Thoracic aorta (tissue), 2 donors: Measurements from ENCODE around the gene MON2. TPM values are rescaled to one million over a fixed set of nuclear protein-coding genes. Genes with fewer than 3 reads are reported as not detected.
"Not testable (repeated sequence)": the region's sequence is repeated elsewhere in the genome, so short reads cannot be mapped to it uniquely, and the experiment has no call there.

ENCODE experiments used
- ATAC-seq: fragments of 150-250 bp; one replicate; pipeline ENCODE4 v1.8.0; 2017; ENCODE audit warnings: low read depth; ENCODE audit not compliant: insufficient number of reproducible peaks, low FRiP score
- DNase-seq: peaks from one replicate; pipeline ENCODE4 v3.0.0-alpha.2; 2020; ENCODE audit warnings: low spot score
- H3K27ac ChIP-seq, 2 donors: fragments of 200-600 bp; sonication (generic); 1 replicate in 1 of 2; 2 replicates in 1 of 2; pipeline ENCODE4 v1.5.1; 2016; ENCODE audit warnings: mild to moderate bottlenecking in 2 of 2, moderate library complexity in 2 of 2
- H3K27me3 ChIP-seq: fragments of 200-600 bp; sonication (generic); replicated peaks from 2 replicates; pipeline ENCODE4 v1.6.0; 2016; ENCODE audit warnings: mild to moderate bottlenecking; ENCODE audit not compliant: insufficient read depth
- H3K36me3 ChIP-seq: fragments of 200-600 bp; sonication (generic); one replicate; pipeline ENCODE4 v1.5.1; 2016
- H3K4me1 ChIP-seq, 2 donors: fragments of 200-600 bp; sonication (generic); 1 replicate in 1 of 2; 2 replicates in 1 of 2; pipeline versions ENCODE4 v1.5.1 to v1.6.0; 2016; ENCODE audit warnings: low read depth in 2 of 2, mild to moderate bottlenecking in 1 of 2; ENCODE audit not compliant: control insufficient read depth in 1 of 2
- H3K4me3 ChIP-seq: fragments of 200-600 bp; sonication (generic); 2 replicates; pipeline ENCODE4 v1.5.1; 2016; ENCODE audit warnings: mild to moderate bottlenecking
- H3K9me3 ChIP-seq: fragments of 200-600 bp; sonication (generic); 2 replicates; pipeline ENCODE4 v1.5.1; 2016
- CTCF ChIP-seq: fragments of 200-600 bp; sonication (generic); IDR thresholded peaks from one replicate; pipeline ENCODE4 v1.5.1; 2019; ENCODE audit warnings: antibody characterized with exemption
- total RNA-seq, 2 donors: library from RNA; depleted of rRNA; stranded (reverse); fragments of >200 nt; gene quantifications; one replicate each; pipeline versions ENCODE4 v1.1.0 to v1.2.3, GENCODE V29; 2016

MON2 gene
- total RNA-seq, 2 donors from 2014 or later = 73.0 to 154 TPM

GRCh38 chr12:62458626-62459025 is 8.0 kb upstream of the MON2 start:
- Histone ChIP-seq H3K4me3 (no peak overlapping the region), H3K9me3 (no peaks in the 10 kb centered on the region), H3K27ac (no peak overlapping the region), H3K27me3 (no peaks in the 10 kb centered on the region), H3K36me3 (no peaks in the 10 kb centered on the region), H3K4me1 (no peaks in the 10 kb centered on the region)
- ATAC-seq = no peak
- TF ChIP-seq CTCF = no peak
- DNase-seq = no peak

GRCh38 chr12:62459976-62460375 is 6.7 kb upstream of the MON2 start:
- no peak for TF ChIP-seq CTCF
- Histone ChIP-seq H3K9me3 (peaks cover 3% of the 10 kb centered on the region), H3K4me1 (no peaks in the 10 kb centered on the region), H3K4me3 (no peak overlapping the region), H3K36me3 (no peaks in the 10 kb centered on the region), H3K27ac (no peak overlapping the region), H3K27me3 (no peaks in the 10 kb centered on the region)
- ATAC-seq (no peak), DNase-seq (no peak)

- H3K4me1 ChIP-seq, H3K27ac ChIP-seq, H3K36me3 ChIP-seq, DNase-seq, ATAC-seq, H3K9me3 ChIP-seq, H3K4me3 ChIP-seq, H3K27me3 ChIP-seq: not testable (repeated sequence)
These were observed 5.3 kb upstream of the MON2 start for GRCh38 chr12:62461171-62461837.

GRCh38 chr12:62463252-62463651 is 3.4 kb upstream of the MON2 start:
- H3K27me3 ChIP-seq, H3K9me3 ChIP-seq, DNase-seq, ATAC-seq, H3K4me3 ChIP-seq, H3K27ac ChIP-seq, H3K36me3 ChIP-seq: not testable (repeated sequence)
- H3K4me1 ChIP-seq = peaks cover 0 to 11% of the 10 kb centered on the region in 2 donors

- TF ChIP-seq CTCF = no peak
- Histone ChIP-seq H3K9me3 (peaks cover 3% of the 10 kb centered on the region), H3K27ac (peak overlapping the region; percentile 87), H3K4me1 (peaks cover 12 to 33% of the 10 kb centered on the region in 2 donors), H3K27me3 (no peaks in the 10 kb centered on the region), H3K36me3 (no peaks in the 10 kb centered on the region), H3K4me3 (peak overlapping the region; percentile 89)
- ATAC-seq (peak; percentile 46), DNase-seq (no peak)
These were observed 520 bp upstream of the MON2 start for GRCh38 chr12:62466018-62466593.

GRCh38 chr12:62468397-62468796 is 1.8 kb downstream of the MON2 start:
- ATAC-seq (no peak), DNase-seq (no peak)
- no peaks in the 10 kb centered on the region for H3K36me3 ChIP-seq
- no peak for TF ChIP-seq CTCF
- peaks cover 12 to 41% of the 10 kb centered on the region in 2 donors for H3K4me1 ChIP-seq
- no peaks in the 10 kb centered on the region for H3K27me3 ChIP-seq
- peak overlapping the region; percentile 89 for H3K4me3 ChIP-seq
- H3K9me3 ChIP-seq = peaks cover 3% of the 10 kb centered on the region
- H3K27ac ChIP-seq = no peak overlapping the region
